Panc1 (cell line): ENCODE results near the gene UNC13A. TPM values are rescaled to one million over a fixed set of nuclear protein-coding genes. Genes with fewer than 3 reads are reported as not detected.
A peak's percentile ranks its signal among the peaks of the same experiment; 100 is the strongest.

Experiments used
- ATAC-seq: fragments of 200-7000 bp; cut with Tn5 transposase; 2 replicates; pipeline ENCODE4 v1.9.1; 2020; ENCODE audit warnings: mild to moderate bottlenecking, moderate library complexity
- Bru-seq: library from RNA; stranded (reverse); fragments of 400-500 nt; gene quantifications from one replicate; lab custom pipeline; 2021; lab: Mats Ljungman, UMichigan
- BruChase-seq, 2 experiments: library from RNA; stranded (reverse); fragments of 400-500 nt; gene quantifications; one replicate each; lab custom pipeline; 2021; lab: Mats Ljungman, UMichigan
- BruUV-seq: library from RNA; stranded (reverse); fragments of 400-500 nt; replicated peaks from 2 replicates; lab custom pipeline; 2021; lab: Mats Ljungman, UMichigan
- CTCF ChIA-PET: fragments of 300-600 bp; sonication (Branson Sonifier 250); formaldehyde crosslinking; loops from one replicate; lab custom pipeline; 2022; ENCODE audit warnings: antibody characterized with exemption; lab: Charles Lee
- POLR2A ChIA-PET: fragments of 300-600 bp; sonication (Branson Sonifier 250); formaldehyde crosslinking; loops from one replicate; lab custom pipeline; 2022; ENCODE audit warnings: antibody characterized with exemption; lab: Charles Lee
- DNase-seq: peaks from one replicate; pipeline ENCODE4 v3.0.0-alpha.2; 2010; ENCODE audit warnings: low read depth, low spot score
- H3K27ac ChIP-seq: 2 replicates; pipeline ENCODE4 v1.5.1; 2011; ENCODE audit warnings: mild to moderate bottlenecking, low read length, inconsistent platforms
- H3K27me3 ChIP-seq: fragments of 200-500 bp; sonication (Bioruptor generic); 2 replicates; pipeline ENCODE4 v1.6.0; 2014; ENCODE audit warnings: low read length, inconsistent platforms; ENCODE audit not compliant: control insufficient read depth, insufficient read depth
- H3K36me3 ChIP-seq: fragments of 200-500 bp; sonication (Bioruptor generic); 2 replicates; pipeline ENCODE4 v1.5.1; 2014; ENCODE audit warnings: inconsistent platforms, mild to moderate bottlenecking, low read length, moderate library complexity; ENCODE audit not compliant: control insufficient read depth, insufficient read depth
- H3K4me1 ChIP-seq: 2 replicates; pipeline ENCODE4 v1.5.1; 2011; ENCODE audit warnings: inconsistent platforms, mild to moderate bottlenecking, low read length, moderate library complexity; ENCODE audit not compliant: control insufficient read depth, insufficient read depth
- H3K4me3 ChIP-seq, 2 experiments: 2 replicates each; pipeline ENCODE4 v1.5.1; 2011 to 2012; ENCODE audit warnings: low read depth in 2 of 2, low read length in 2 of 2, mild to moderate bottlenecking in 2 of 2, inconsistent platforms in 1 of 2, moderate library complexity in 1 of 2
- H3K9me3 ChIP-seq: fragments of 200-500 bp; sonication (Bioruptor generic); 2 replicates; pipeline ENCODE4 v1.5.1; 2014; ENCODE audit warnings: low read depth, mild to moderate bottlenecking, inconsistent platforms, low read length, moderate library complexity; ENCODE audit not compliant: control insufficient read depth, insufficient read depth
- POLR2AphosphoS5 ChIP-seq: IDR thresholded peaks from 2 replicates; pipeline ENCODE4 v1.6.1; 2012; ENCODE audit warnings: mild to moderate bottlenecking, low read depth, low read length, moderate library complexity
- SIN3A ChIP-seq: IDR thresholded peaks from 2 replicates; pipeline ENCODE4 v1.6.1; 2012; ENCODE audit warnings: low read depth, mild to moderate bottlenecking, low read length, moderate library complexity, borderline replicate concordance; ENCODE audit not compliant: insufficient read depth
- TCF7L2 ChIP-seq: IDR thresholded peaks from 2 replicates; pipeline ENCODE4 v1.6.1; 2011; ENCODE audit warnings: mild to moderate bottlenecking, low read depth, low read length, inconsistent platforms
- in situ Hi-C: cut with HindIII; loops from 2 replicates; pipeline ENCODE4 v1.10.0; 2016; ENCODE audit warnings: low sequenced_read_pairs, low pct_unique_long_range_greater_than_20kb
- intact Hi-C: fragments of 100-400 bp; cut with micrococcal nuclease; formaldehyde crosslinking; loops from one replicate; pipeline ENCODE4 v1.10.0; 2022; ENCODE audit not compliant: unreplicated experiment
- long read RNA-seq: library from polyadenylated mRNA; unstranded; transcript quantifications from one replicate; pipeline ENCODE4 v2.0.0, GENCODE V29; 2021; ENCODE audit not compliant: unreplicated experiment
- polyA plus RNA-seq: library from polyadenylated mRNA; unstranded; fragments of >200 nt; gene quantifications from one replicate; pipeline ENCODE4 v1.2.1, GENCODE V29; 2012; ENCODE audit warnings: missing spikeins; ENCODE audit not compliant: insufficient read length
- total RNA-seq: library from RNA; stranded (reverse); gene quantifications from one replicate; pipeline ENCODE4 v1.2.1, GENCODE V29; 2021; ENCODE audit not compliant: unreplicated experiment
- TF ChIP-seq, protein P1 (sequence below), 2 experiments: IDR thresholded peaks; 2 replicates each; pipeline ENCODE4 v1.6.1; 2011 to 2012; ENCODE audit warnings: low read depth in 2 of 2, control low read depth in 1 of 2, low read length in 1 of 2, mild to moderate bottlenecking in 1 of 2, moderate library complexity in 1 of 2; ENCODE audit not compliant: insufficient read depth in 1 of 2
- TF ChIP-seq, protein P2 (sequence below): fragments of 450-650 bp; IDR thresholded peaks from 2 replicates; pipeline ENCODE4 v1.5.1; 2017; ENCODE audit warnings: mild to moderate bottlenecking

The UNC13A gene
- total RNA-seq: 0.46 TPM
- 0.46 TPM for polyA plus RNA-seq
- percentile 20 among the genes with signal in this experiment for Bru-seq, nascent RNA
- percentile 16 among the genes with signal in this experiment for BruChase-seq, experiment 1, labeled RNA remaining after a 2-hour chase
- BruChase-seq, experiment 2, labeled RNA remaining after a 6-hour chase: percentile 22 among the genes with signal in this experiment
- long read RNA-seq, partial matches to known transcripts: 1 of 1 reads
- long read RNA-seq, other reads (novel, unspliced or antisense): 0 of 1 reads

DNA sequence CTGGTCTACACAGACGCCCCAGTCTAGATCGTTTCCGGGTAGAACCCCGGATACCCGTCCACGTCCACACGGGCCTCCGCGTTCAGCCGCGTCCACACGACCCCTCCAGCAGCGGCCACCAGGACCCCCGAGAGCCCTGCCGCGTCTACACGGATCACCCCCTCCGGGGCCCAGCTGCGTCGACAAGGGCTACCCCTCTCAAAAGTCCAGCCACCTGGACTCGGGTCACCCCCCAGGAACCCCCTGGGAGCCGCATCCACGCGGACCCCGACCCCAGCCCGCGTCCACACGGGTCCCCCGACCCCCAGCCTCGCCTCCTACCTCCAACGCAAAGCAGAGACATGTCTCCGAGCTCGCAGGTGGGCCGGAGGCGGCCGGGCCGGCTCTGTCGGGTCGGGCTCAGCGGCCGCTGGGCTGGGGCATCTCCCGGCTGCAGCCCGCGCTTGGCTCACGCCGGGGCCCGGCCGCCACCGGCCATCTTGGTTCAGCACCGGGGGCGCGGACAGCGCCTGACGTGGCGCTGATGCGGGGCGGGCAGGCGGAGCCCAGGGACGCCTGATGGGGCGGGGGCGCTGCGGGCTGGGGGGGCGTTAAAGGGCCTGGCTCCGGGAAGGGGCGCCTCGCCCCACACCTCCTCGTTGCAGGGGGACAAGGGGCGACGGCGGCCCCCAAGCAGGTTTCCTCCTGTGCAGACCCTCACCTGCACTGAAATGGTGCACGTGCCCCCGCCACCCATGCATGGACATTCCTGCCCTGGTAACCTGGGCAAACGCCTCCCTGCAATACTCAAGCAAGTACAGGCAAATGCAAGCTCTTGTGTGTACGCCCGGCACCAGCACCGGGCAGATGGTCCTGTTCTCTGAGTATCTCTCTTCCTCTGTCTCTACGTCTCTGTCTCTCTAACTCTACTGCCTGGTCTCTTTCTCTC is at the start of gene UNC13A:
Gene UNC13A (minus strand): TSS at position 498 of the 928 bp plus-strand sequence. CDS start 155 bp downstream, at position 343.
- ChIA-PET POLR2A (interaction anchor here (0.8 kb wide), 1 partner anchor 10 kb away, joined by 3 read pairs; no protein-coding TSS in a partner anchor), CTCF (interaction anchor here (0.6 kb wide), 2 partner anchors 85 to 283 kb away, joined by 3 to 5 read pairs; partner anchors contain the start of gene BST2)
- BruUV-seq: no TSS peak
- intact Hi-C loops: no loop called here
- H3K4me3 ChIP-seq: peak within 1 kb of the TSS in 1 of 2 experiments; percentile 11; a peak in 1 of 4 replicates
- ATAC-seq (peak; percentile 83), DNase-seq (no peak)
- no peaks in the 10 kb centered on the region for H3K9me3 ChIP-seq
- 0 out of 2 replicates have a peak, but pooled peaks cover 2% of the 10 kb centered on the region for H3K4me1 ChIP-seq
- H3K27me3 ChIP-seq: no peaks in the 10 kb centered on the region
- TF ChIP-seq, protein P1, sequence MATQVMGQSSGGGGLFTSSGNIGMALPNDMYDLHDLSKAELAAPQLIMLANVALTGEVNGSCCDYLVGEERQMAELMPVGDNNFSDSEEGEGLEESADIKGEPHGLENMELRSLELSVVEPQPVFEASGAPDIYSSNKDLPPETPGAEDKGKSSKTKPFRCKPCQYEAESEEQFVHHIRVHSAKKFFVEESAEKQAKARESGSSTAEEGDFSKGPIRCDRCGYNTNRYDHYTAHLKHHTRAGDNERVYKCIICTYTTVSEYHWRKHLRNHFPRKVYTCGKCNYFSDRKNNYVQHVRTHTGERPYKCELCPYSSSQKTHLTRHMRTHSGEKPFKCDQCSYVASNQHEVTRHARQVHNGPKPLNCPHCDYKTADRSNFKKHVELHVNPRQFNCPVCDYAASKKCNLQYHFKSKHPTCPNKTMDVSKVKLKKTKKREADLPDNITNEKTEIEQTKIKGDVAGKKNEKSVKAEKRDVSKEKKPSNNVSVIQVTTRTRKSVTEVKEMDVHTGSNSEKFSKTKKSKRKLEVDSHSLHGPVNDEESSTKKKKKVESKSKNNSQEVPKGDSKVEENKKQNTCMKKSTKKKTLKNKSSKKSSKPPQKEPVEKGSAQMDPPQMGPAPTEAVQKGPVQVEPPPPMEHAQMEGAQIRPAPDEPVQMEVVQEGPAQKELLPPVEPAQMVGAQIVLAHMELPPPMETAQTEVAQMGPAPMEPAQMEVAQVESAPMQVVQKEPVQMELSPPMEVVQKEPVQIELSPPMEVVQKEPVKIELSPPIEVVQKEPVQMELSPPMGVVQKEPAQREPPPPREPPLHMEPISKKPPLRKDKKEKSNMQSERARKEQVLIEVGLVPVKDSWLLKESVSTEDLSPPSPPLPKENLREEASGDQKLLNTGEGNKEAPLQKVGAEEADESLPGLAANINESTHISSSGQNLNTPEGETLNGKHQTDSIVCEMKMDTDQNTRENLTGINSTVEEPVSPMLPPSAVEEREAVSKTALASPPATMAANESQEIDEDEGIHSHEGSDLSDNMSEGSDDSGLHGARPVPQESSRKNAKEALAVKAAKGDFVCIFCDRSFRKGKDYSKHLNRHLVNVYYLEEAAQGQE (IDR thresholded peaks at IDR 0.05; ENCODE audit: insufficient read depth in 1 of 2, low read depth in 2 of 2, low read length in 1 of 2): peak; percentile 88 to 95
- no peak for TF ChIP-seq POLR2AphosphoS5
- H3K36me3 ChIP-seq: peaks cover 4% of the 10 kb centered on the region; the same call in 1 of the 2 replicates
- in situ Hi-C loops: no loop called here
- no peak within 1 kb of the TSS for H3K27ac ChIP-seq

DNA sequence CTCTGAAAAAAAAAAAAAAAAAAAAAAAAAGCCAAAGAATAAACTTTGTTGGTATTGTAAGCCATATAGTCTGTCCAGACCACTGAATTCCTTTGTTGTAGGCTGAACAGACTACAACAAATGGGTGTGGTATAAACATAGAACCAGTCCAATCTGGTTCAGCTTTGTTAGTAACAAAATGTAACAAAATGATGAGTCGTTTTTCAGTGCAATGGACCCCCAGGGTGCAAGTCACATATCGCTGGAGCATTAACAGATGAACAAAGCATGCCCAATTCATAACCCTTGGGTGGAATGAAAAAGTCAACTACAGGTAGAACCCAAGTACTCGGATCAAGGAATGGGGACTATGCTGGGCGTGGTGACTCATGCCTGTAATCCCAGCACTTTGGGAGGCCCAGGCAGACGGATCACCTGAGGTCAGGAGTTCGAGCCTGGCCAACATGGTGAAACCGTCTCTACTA is 49.6 kb upstream of the UNC13A start:
- intact Hi-C loops: no loop called here
- ATAC-seq (no peak), DNase-seq (no peak)
- Histone ChIP-seq H3K4me3 (no peak overlapping the region), H3K27ac (no peak overlapping the region), H3K27me3 (no peaks in the 10 kb centered on the region), H3K9me3 (no peaks in the 10 kb centered on the region), H3K4me1 (no peaks in the 10 kb centered on the region), H3K36me3 (no peaks in the 10 kb centered on the region; the same call in 1 of the 2 replicates)
- no TSS peak for BruUV-seq
- TF ChIP-seq TCF7L2: no peak
- ChIA-PET CTCF (no interaction called here), POLR2A (no interaction called here)
- in situ Hi-C loops: no loop called here

DNA sequence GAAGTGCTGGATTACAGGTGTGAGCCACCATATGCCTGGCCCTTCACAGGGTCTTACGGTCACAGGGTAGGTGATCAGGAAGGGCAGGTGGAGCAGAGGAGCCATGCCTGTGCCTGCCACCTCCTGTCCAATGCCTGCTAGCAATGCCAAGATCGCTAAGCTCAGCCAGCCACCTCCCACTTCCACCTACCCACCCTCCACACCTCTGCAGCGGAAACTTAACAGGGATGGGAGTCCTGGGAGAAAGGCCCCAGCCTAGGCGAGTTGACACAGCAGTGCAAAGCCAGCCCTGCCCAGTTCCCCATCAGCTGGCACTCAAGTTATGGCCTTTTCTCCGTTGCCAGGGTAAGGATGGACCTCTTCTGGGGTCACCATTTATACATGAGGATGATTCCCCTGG is 47.3 kb upstream of the UNC13A start:
- no peak for TF ChIP-seq POLR2AphosphoS5
- TF ChIP-seq, protein P2, sequence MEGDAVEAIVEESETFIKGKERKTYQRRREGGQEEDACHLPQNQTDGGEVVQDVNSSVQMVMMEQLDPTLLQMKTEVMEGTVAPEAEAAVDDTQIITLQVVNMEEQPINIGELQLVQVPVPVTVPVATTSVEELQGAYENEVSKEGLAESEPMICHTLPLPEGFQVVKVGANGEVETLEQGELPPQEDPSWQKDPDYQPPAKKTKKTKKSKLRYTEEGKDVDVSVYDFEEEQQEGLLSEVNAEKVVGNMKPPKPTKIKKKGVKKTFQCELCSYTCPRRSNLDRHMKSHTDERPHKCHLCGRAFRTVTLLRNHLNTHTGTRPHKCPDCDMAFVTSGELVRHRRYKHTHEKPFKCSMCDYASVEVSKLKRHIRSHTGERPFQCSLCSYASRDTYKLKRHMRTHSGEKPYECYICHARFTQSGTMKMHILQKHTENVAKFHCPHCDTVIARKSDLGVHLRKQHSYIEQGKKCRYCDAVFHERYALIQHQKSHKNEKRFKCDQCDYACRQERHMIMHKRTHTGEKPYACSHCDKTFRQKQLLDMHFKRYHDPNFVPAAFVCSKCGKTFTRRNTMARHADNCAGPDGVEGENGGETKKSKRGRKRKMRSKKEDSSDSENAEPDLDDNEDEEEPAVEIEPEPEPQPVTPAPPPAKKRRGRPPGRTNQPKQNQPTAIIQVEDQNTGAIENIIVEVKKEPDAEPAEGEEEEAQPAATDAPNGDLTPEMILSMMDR: no peak
- TF ChIP-seq SIN3A: no peak
- TF ChIP-seq, protein P1 (IDR thresholded peaks at IDR 0.05; ENCODE audit: insufficient read depth in 1 of 2, low read depth in 2 of 2, low read length in 1 of 2): no peak
- TF ChIP-seq TCF7L2: no peak
- Histone ChIP-seq H3K36me3 (no peaks in the 10 kb centered on the region; the same call in 1 of the 2 replicates), H3K27me3 (no peaks in the 10 kb centered on the region), H3K27ac (no peak overlapping the region), H3K4me3 (no peak overlapping the region), H3K9me3 (no peaks in the 10 kb centered on the region), H3K4me1 (no peaks in the 10 kb centered on the region)
- CTCF ChIA-PET: no interaction called here
- BruUV-seq: no TSS peak
- POLR2A ChIA-PET: no interaction called here
- intact Hi-C loops (no loop called here), in situ Hi-C loops (no loop called here)
- no peak for DNase-seq
- ATAC-seq: no peak
